ENCODE measurements around the gene SLAMF7. TPM values are rescaled to one million over a fixed set of nuclear protein-coding genes. Genes with fewer than 3 reads are reported as not detected.

Gene SLAMF7
- total and polyA plus RNA-seq, 10 of the 15 experiments (the other 5 are each of a cell fraction or from before 2014, with no cell fraction given): 66.6 to 284 (median 108) TPM

DNA sequence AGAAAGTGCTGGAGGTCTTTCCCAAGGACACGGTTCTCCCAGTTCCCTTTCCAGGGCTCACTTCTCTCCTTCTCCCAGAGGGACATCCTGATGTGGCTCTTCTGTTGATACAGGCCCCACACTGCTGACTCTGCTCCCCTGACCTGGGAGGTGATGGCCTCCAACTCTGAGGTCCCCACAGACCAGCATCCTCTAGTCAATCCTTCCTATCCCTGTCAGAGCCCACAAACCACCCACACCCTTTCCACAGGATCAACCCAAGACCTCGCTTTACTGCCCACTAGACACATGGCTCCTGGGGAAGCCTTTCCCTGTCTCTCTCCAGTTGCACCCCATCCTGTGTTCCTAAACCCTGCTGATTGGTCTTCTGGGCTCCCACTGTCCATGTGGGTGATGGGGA lies 11.6 kb downstream of the SLAMF7 start (continued):
- TF ChIP-seq, protein P1, sequence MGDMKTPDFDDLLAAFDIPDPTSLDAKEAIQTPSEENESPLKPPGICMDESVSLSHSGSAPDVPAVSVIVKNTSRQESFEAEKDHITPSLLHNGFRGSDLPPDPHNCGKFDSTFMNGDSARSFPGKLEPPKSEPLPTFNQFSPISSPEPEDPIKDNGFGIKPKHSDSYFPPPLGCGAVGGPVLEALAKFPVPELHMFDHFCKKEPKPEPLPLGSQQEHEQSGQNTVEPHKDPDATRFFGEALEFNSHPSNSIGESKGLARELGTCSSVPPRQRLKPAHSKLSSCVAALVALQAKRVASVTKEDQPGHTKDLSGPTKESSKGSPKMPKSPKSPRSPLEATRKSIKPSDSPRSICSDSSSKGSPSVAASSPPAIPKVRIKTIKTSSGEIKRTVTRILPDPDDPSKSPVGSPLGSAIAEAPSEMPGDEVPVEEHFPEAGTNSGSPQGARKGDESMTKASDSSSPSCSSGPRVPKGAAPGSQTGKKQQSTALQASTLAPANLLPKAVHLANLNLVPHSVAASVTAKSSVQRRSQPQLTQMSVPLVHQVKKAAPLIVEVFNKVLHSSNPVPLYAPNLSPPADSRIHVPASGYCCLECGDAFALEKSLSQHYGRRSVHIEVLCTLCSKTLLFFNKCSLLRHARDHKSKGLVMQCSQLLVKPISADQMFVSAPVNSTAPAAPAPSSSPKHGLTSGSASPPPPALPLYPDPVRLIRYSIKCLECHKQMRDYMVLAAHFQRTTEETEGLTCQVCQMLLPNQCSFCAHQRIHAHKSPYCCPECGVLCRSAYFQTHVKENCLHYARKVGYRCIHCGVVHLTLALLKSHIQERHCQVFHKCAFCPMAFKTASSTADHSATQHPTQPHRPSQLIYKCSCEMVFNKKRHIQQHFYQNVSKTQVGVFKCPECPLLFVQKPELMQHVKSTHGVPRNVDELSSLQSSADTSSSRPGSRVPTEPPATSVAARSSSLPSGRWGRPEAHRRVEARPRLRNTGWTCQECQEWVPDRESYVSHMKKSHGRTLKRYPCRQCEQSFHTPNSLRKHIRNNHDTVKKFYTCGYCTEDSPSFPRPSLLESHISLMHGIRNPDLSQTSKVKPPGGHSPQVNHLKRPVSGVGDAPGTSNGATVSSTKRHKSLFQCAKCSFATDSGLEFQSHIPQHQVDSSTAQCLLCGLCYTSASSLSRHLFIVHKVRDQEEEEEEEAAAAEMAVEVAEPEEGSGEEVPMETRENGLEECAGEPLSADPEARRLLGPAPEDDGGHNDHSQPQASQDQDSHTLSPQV (IDR thresholded peaks at IDR 0.05): no peak
- TF ChIP-seq, protein P2, sequence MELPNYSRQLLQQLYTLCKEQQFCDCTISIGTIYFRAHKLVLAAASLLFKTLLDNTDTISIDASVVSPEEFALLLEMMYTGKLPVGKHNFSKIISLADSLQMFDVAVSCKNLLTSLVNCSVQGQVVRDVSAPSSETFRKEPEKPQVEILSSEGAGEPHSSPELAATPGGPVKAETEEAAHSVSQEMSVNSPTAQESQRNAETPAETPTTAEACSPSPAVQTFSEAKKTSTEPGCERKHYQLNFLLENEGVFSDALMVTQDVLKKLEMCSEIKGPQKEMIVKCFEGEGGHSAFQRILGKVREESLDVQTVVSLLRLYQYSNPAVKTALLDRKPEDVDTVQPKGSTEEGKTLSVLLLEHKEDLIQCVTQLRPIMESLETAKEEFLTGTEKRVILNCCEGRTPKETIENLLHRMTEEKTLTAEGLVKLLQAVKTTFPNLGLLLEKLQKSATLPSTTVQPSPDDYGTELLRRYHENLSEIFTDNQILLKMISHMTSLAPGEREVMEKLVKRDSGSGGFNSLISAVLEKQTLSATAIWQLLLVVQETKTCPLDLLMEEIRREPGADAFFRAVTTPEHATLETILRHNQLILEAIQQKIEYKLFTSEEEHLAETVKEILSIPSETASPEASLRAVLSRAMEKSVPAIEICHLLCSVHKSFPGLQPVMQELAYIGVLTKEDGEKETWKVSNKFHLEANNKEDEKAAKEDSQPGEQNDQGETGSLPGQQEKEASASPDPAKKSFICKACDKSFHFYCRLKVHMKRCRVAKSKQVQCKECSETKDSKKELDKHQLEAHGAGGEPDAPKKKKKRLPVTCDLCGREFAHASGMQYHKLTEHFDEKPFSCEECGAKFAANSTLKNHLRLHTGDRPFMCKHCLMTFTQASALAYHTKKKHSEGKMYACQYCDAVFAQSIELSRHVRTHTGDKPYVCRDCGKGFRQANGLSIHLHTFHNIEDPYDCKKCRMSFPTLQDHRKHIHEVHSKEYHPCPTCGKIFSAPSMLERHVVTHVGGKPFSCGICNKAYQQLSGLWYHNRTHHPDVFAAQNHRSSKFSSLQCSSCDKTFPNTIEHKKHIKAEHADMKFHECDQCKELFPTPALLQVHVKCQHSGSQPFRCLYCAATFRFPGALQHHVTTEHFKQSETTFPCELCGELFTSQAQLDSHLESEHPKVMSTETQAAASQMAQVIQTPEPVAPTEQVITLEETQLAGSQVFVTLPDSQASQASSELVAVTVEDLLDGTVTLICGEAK (IDR thresholded peaks at IDR 0.05; ENCODE audit: borderline replicate concordance): no peak
- TF ChIP-seq, protein P3, sequence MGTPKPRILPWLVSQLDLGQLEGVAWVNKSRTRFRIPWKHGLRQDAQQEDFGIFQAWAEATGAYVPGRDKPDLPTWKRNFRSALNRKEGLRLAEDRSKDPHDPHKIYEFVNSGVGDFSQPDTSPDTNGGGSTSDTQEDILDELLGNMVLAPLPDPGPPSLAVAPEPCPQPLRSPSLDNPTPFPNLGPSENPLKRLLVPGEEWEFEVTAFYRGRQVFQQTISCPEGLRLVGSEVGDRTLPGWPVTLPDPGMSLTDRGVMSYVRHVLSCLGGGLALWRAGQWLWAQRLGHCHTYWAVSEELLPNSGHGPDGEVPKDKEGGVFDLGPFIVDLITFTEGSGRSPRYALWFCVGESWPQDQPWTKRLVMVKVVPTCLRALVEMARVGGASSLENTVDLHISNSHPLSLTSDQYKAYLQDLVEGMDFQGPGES (IDR thresholded peaks at IDR 0.05): no peak
- TF ChIP-seq, protein P4, sequence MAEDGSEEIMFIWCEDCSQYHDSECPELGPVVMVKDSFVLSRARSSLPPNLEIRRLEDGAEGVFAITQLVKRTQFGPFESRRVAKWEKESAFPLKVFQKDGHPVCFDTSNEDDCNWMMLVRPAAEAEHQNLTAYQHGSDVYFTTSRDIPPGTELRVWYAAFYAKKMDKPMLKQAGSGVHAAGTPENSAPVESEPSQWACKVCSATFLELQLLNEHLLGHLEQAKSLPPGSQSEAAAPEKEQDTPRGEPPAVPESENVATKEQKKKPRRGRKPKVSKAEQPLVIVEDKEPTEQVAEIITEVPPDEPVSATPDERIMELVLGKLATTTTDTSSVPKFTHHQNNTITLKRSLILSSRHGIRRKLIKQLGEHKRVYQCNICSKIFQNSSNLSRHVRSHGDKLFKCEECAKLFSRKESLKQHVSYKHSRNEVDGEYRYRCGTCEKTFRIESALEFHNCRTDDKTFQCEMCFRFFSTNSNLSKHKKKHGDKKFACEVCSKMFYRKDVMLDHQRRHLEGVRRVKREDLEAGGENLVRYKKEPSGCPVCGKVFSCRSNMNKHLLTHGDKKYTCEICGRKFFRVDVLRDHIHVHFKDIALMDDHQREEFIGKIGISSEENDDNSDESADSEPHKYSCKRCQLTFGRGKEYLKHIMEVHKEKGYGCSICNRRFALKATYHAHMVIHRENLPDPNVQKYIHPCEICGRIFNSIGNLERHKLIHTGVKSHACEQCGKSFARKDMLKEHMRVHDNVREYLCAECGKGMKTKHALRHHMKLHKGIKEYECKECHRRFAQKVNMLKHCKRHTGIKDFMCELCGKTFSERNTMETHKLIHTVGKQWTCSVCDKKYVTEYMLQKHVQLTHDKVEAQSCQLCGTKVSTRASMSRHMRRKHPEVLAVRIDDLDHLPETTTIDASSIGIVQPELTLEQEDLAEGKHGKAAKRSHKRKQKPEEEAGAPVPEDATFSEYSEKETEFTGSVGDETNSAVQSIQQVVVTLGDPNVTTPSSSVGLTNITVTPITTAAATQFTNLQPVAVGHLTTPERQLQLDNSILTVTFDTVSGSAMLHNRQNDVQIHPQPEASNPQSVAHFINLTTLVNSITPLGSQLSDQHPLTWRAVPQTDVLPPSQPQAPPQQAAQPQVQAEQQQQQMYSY (CRISPR knock-in tag; IDR thresholded peaks at IDR 0.05): no peak
- TF ChIP-seq, protein P5, sequence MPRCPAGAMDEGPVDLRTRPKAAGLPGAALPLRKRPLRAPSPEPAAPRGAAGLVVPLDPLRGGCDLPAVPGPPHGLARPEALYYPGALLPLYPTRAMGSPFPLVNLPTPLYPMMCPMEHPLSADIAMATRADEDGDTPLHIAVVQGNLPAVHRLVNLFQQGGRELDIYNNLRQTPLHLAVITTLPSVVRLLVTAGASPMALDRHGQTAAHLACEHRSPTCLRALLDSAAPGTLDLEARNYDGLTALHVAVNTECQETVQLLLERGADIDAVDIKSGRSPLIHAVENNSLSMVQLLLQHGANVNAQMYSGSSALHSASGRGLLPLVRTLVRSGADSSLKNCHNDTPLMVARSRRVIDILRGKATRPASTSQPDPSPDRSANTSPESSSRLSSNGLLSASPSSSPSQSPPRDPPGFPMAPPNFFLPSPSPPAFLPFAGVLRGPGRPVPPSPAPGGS (IDR thresholded peaks at IDR 0.05; ENCODE audit: borderline replicate concordance, insufficient read depth, low read depth, low read length, poor library complexity, severe bottlenecking): no peak
- no peak for TF ChIP-seq IRF4 (IDR thresholded peaks at IDR 0.05; ENCODE audit: low read depth, low read length)
- TF ChIP-seq, protein P6, sequence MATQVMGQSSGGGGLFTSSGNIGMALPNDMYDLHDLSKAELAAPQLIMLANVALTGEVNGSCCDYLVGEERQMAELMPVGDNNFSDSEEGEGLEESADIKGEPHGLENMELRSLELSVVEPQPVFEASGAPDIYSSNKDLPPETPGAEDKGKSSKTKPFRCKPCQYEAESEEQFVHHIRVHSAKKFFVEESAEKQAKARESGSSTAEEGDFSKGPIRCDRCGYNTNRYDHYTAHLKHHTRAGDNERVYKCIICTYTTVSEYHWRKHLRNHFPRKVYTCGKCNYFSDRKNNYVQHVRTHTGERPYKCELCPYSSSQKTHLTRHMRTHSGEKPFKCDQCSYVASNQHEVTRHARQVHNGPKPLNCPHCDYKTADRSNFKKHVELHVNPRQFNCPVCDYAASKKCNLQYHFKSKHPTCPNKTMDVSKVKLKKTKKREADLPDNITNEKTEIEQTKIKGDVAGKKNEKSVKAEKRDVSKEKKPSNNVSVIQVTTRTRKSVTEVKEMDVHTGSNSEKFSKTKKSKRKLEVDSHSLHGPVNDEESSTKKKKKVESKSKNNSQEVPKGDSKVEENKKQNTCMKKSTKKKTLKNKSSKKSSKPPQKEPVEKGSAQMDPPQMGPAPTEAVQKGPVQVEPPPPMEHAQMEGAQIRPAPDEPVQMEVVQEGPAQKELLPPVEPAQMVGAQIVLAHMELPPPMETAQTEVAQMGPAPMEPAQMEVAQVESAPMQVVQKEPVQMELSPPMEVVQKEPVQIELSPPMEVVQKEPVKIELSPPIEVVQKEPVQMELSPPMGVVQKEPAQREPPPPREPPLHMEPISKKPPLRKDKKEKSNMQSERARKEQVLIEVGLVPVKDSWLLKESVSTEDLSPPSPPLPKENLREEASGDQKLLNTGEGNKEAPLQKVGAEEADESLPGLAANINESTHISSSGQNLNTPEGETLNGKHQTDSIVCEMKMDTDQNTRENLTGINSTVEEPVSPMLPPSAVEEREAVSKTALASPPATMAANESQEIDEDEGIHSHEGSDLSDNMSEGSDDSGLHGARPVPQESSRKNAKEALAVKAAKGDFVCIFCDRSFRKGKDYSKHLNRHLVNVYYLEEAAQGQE (IDR thresholded peaks at IDR 0.05; ENCODE audit: low read depth, low read length): no peak
- TF ChIP-seq NFXL1 (IDR thresholded peaks at IDR 0.05; ENCODE audit: borderline replicate concordance): no peak
- no peak for TF ChIP-seq SMAD5 (IDR thresholded peaks at IDR 0.05; ENCODE audit: low read depth)

Data from GM12878 (cell line).